ENCODE results near the gene MEGF11.

MEGF11 gene

DNA sequence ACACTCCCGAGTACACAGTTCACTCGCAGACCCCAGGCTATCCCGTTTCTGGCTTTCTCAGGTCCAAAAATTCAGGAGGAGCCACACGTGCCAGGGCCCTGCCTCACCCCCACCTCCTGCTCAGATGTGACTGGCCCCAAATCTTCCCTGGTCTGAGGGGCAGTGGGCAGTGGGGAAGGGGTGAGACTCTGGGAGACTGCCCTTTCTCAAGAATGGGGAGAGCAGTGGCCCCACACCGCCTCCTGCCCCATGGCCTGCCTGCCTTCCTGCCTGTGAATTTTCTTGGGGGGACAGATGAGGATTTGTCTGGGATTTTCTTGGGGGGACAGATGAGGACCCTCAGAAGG is 174.6 kb downstream of the MEGF11 start:
- DNase-seq = no peak

DNA sequence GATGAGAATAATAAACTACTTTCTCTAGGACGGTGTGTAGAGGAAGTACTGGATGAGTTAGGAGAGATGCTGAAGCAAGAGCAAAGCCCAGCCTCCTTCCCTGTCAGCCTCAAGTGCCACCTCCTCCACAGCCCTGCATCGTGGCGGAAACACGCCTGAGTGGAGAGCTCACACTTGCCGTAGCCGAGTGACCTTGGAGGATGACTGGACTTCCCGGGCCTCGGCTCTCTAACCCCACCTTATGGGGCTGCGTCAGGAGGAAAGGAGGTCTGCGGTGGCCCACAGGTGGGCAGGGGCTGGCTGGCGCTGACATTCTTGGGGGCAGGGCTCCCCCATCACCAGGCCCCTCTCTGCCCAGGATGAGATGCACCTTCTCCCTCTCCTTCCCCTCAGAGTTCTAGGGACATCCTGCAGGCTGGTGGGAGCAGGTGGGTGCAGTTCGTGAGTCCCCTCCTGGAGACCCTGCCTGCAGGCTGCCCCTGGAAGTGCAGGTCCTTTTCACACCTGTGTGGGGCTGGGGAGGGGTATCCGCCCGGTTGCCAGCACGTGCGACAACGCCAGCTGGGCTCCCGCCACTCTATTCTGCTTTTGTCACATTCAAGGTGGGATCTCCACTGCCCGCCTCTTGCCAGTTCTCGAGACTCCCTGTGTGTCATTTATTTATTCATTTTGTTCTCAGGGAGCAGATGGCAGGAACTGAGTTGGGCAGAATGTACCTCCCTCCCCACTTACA is 175.2 kb downstream of the MEGF11 start:
- peak; percentile 70 for DNase-seq

DNA sequence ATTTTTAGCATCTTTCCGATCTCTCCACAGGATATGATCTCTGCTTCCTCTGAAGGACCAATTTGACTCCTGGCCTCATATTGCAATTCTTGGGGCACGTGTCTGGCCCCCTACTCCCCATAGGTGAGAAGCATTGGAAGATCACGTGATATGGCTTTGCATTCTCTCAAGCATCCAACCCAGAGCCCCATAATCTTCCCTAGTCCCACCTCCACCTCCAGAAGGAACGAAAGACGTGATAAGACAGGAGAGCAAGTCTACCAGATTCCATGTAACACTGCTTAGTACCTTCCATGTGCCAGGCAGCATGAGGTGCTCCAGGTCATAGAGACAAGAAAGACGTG is 176.3 kb downstream of the MEGF11 start:
- no peak for DNase-seq

DNA sequence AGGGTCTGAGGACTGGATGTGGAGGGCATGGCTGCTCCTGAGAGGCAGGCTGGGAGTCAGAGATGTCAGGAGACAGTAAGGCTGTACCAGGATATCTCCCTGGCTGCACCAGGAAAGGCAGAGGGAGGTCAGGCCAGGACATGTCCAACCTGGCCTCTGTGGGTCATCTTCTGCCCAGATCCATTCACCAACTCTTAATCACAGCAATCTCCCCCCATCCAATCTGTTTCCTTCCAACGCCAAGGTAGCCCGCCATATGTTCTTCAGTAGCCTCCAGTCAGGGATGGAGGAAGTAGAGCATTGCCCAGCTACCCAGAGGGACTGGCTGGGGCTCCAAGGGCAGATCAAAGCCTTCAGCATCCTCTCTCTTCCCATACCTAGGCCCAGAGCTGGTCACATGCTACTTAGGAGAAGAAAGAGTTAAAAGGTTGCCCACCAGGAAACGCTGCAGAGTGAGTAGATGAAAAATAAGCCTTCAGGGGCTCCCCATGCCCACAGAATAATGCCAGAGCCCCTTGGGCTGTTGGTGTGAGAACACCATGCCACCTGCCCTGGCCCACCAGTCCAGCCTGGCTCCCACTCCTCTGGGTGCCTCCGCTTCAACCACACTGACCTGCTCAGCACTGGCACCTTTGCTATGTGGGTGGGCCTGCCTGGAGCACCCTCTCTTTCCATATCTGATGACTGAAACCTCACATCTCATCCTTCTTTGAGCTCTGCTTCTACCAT is 176.8 kb downstream of the MEGF11 start:
- peak; percentile 50 for DNase-seq

DNA sequence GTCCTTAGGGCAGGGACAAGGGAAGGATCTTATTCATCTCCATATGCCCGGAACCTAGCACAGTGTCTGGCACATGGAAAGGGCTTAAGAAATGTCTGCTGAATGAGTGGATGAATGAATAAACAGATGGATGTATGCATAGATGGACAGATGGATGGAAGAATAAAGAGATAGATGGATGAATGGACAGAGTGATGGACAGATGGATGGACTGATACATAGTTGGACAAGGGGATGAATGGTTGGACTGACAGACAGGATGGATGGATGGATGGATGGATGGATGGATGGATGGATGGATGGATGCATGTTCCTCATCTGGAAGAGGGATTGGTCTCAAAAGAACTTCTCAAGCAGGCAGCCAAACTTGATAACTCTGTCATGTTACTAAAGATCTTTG is 177.6 kb downstream of the MEGF11 start:
- DNase-seq = no peak

DNA sequence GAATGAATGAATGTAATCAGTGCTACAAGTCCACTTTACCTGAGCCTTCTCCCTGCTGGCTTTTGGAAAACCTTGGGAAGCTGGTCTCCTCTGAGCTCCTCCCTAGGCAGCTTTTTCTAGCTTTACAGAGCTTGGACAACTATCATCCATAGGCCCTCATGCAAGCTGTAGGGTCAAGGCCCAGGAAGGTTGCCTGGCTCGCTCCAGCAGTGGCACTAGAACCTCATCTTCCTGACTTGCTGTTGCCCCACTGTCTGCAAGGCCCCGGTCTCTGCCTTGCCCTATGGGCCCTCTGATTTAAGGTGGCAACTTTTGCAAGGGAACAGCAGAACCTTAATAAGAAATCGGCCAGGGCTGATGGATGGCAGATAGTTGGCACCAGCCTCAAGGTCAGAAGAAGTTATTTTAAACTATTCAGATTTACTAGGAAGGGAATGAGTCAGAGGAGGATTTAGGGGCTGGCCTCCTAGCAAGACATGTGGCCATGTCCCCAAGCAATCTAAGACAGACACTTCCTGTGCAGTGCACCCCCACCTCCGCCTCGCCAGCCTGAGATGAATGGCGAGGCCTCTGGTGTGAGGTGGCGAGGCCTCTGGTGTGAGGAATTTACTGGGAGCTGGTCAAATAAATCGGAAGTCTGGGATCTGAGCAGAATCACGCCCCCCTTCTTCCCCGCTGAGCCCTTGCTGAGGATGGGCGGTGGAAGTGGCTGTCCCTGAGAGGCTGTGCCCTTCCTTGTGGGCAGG is 180.8 kb downstream of the MEGF11 start:
- no peak for DNase-seq

DNA sequence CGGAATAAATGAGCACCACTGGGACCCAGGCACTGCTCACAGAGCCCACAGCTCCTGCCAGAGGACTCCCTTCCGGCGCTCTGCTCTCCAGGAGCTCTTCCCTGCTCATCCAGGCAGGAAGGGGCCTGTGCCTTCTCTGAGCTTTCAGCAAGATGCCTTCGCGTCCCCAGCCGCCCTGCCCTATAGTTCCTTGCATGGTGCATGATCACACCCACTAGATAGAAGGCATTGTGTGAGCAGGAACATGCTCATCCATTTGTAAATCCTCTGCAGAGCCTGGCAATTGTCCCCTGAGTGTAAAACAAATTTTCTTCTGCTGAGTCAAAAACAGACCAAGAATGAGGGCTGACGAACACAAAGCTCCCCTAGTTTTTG is 181.6 kb downstream of the MEGF11 start:
- no peak for DNase-seq

DNA sequence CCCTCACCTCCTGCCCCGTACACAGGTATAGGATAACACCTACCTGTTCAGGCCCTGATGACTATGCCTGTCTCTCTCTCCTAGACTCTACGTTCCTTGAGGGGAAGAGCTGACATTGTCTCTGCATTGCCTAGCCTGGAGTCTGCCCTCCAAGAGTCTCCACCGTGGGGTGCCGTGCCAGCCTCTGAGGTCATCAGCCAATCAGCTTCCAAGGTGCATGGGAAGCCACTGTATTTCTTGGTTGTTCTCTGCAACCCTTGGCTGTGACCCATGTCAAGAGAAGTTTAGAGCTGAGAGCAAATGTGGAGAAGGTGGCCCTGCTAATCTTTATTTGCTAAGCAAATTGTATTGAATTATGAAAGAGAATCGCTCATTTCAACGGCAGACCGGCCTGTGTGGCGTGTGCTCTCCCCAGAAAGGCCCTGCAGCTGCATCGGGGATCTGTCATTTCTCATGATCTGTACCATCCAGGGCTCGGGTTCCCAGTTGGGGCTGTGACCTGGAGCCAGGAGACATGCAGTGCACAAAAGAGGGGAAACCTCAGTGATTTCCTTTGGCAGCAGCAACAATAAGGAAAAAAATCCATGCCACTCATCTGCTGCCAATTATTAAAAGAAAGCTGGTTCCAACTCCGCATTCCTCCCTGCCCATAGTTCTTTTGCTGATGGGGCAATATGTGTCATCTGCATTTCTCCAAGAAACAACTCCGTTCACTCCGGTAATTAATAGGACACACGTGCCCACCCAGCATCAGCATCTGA is 182.2 kb downstream of the MEGF11 start:
- DNase-seq = no peak

DNA sequence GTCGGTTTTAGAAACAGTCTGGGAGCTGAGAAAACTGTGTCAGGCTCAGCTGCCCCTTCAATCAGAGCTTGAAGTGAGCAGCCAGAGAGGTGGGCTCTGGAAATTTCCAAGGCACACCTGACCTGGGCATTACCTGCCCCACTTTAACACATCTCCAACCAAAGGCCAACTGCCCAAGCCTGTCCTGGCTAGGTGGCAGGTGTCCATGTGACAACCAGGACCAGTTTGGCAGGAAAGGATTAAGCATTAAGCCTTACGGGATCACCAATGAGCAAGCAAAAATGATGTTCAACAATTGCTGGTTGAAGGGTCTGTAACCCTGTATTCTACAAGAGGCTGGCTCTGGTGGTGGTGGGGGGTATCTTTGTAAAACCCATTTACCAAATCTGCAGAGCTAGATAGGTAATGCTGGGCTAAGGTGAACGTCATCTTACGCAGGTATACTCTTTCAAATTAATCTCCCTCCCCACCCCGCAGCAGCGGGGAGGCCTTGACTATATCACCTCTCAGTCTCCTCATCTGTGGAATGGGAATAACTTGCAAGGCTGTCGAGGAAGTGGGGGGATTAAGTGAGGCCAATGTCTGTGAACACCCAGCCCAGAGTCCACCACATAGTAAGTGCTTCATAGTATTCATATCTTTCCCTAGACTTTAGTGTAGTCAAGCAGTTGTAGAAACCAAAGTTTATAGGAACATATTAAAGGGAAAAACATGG is 183.2 kb downstream of the MEGF11 start:
- DNase-seq = no peak

DNA sequence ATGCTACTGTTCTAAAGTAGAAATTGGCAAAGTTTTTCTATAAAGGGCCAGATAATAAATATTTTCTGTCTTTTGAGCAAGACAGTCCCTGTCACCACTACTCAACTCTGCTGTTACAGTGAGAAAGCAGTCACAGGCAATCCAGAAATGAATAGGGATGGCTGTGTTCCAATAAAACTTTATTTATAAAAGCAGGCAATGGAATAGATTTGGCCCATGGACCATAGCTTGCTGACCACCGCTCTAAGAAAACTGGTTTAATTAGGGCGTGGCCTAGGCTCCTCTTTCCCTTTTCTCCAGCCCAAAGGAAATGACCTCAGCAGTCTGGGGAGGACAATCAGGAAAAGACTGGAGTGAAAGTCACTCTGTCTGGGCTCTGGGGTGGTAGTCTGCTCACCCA is 183.8 kb downstream of the MEGF11 start:
- DNase-seq = no peak

DNA sequence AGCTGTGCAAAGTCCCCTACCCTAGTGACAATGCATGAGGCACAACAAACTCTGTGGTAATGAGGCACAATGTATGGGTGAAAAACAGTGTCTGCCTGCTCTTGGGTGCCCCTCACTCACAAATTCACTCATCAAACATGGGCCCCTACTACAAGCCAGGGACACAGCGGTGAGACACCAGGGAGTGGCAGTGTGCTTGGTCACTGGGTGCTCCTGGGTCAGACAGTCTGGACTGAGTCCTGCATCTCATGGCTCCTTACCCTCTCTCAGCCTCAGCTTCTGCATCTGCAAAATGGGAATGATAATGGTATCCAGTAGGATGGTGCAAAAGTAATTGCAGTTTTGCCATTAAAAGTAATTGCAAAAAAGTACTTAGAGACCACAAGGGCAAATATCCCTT is 184.7 kb downstream of the MEGF11 start:
- DNase-seq = no peak

DNA sequence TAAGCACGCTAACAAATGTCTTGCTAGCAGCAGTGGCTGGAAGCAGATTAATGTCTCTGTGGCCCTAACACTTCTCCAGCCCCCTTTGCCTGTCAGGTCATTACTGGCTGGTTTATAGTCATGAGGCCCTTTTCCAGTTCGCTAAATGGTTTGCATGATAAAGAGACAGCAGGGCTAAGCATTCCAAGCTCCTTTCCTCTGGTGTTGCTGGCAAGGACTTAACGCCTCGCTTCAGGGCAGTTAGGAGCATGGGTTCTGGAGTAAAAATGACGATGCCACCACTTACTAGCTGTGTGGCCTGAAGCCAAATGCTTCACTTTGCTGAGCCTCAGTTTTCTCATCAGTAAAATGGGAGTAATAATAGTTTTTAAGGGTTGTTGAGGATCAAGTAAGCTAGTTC is 185.9 kb downstream of the MEGF11 start:
- no peak for DNase-seq

DNA sequence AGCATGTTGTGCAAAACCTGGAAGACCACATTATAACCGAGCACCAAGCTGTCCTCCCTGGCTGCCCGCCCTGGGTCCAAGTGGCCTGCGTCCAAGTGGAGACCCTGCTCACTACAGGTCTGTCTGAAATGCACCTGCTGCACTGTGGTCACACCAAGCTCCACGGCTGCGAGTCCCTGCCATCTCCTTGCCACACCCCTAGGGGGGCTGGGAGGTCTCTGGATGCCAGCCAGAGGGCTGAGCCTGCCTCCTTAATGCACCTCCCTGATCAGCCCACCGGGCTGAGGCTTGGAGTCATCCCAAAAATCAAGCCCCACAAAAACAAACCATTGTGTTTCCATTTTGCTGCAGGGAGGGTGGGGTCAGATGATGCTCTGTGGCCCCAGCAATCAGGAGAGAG is 187.1 kb downstream of the MEGF11 start:
- DNase-seq = no peak

DNA sequence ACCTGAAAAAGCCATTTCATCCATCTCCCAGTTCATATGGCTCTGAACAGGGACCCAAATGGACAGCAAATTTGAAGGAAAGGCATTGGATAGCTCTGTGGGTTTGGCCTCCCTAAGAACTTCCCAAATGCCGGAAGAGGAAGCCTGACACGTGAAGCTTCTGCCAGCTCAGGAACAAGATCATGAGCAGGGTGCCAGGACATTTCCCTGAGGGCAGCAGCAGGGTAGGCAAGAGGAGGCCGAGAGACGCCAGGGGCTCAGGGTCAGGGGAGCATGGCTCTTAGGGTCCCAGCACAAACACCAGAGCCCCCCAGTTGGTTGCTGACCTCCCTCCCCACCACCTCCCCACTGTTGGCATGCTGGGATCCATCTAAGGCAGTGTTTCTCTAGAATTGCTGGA is 187.5 kb downstream of the MEGF11 start:
- DNase-seq = no peak

DNA sequence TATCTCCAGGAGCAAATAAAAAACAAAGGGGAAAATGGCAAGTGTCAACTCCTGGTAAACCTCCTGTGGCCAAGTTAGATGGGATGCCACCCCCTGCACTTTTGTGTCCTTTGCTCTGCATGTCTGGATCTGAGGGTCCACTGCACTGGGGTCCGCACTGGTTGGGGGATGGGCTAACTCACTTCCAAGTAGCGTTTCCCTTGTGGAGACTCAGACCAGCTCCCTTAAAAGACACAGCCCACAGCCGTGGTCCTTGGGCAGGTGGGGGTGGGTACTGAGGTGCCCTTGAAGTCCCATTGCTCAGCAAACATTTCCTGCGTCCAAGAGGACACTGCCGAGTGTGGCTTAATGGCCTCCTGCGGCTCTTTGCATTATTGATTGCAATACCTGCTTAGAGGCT is 188.2 kb downstream of the MEGF11 start:
- DNase-seq = no peak

DNA sequence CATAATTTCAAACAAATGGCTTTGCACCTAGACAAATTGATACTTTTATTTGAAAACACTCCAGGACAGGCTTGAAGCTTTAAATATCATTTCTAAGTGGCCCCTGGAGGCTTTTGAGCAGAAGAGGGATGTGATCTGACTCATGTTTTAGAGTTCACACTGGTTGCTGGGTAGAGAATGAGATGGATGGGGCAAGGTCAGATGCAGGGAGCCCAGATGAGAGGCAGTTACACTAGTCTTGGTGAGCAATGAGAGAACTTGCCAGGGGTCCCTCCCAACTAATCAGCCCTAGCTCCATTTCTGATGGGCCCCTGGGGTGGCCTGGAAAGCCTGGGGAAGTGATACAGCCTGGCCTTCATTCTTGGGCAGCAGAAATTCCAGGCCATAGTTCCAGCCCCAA is 190.4 kb downstream of the MEGF11 start:
- DNase-seq = no peak

DNA sequence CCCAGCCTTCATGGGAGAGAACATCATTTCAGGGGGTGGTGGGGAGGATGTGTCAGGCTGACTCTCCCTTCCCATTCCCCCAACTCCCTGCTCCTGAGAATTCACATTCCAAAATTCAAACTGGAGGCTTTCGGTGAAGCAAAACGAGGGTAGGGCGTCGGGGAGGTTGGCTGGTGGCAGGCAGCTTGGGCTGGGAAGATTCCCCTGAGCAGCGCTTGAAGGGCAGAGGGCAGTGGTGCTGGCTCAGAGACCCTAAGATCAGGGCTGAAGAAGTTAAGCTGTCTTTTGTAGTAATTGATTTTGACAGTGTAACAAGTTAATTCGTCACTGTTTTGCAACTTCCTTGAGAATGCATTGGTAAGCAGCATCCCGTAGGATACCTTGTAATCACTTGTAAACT is 196.5 kb downstream of the MEGF11 start:
- DNase-seq = no peak

DNA sequence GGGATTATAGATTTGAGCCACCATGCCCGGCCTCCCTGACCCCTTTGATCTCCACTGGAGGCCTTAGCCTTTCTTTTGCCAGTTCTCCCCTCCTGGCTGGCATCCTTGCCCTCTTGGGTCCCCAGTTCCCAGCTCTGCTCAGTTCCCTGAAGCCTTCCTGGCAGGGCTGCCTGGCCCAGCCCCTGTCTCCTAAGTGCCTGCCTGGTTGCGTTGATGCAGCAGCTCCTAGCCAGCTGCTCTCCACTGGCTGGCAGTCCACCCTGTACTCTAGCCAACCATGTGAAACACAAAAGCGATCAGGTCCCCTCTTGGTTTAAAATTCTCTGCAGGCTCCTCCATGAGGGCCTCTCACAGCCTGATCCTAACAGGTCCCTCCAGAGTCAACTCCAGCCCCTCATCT is 199.6 kb downstream of the MEGF11 start:
- no peak for DNase-seq

DNA sequence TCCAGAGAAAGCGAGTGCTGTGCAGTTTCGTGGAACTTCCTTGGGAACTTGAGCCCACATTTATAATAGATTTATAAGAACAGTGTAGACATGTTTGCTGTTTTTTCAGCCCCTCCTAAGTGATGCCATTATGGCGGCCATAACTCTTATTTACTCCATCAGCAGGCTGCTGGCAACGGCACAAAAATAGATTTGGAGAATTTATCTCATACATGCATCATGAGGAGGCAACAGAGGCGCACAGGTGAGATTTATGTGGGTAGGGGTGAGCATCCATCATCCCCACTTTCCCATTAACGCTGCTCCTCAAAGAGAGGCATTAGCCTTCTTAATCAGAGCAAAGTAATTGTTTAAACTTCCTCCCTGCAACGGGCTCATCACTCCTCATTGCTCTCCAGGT is 201.7 kb downstream of the MEGF11 start:
- DNase-seq = no peak

DNA sequence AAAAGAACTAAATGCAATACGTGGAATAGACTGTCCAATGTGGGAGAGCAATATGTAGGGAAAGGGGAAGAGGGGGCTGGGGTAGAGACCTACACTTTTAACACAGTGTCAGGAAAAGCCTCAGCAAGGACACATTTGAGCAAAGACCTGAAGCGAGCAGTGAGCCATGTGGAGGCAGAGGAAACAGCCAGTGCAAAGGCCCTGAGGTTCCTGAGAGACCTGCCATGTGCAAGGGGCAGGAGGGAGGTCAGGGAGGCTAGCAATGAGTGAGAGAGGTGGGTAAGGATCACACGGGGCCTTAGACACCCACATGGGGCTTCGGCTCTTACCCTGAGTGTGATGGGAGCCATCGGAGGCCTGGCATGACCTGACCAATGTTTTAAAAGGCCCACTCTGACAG is 203.3 kb downstream of the MEGF11 start:
- DNase-seq = no peak

DNA sequence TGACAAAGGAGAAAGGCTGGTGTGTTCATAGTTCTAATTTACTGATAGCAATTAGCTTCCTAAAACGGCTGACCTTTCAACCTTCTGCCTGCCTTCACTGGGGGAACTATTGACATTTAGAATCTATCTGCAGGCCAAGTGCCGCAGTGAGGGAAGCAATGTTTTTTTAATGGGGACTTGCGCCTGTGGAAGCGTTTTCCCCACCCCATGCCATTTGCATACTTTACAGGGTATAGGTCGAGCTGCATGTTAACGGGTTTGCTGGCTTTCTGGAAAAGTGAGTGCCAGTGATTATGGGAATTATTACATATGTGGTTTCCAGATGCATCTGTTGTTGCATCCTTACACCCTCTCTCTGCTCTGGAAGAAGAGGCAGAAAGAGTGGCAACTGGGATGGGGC is 204.2 kb downstream of the MEGF11 start:
- no peak for DNase-seq

DNA sequence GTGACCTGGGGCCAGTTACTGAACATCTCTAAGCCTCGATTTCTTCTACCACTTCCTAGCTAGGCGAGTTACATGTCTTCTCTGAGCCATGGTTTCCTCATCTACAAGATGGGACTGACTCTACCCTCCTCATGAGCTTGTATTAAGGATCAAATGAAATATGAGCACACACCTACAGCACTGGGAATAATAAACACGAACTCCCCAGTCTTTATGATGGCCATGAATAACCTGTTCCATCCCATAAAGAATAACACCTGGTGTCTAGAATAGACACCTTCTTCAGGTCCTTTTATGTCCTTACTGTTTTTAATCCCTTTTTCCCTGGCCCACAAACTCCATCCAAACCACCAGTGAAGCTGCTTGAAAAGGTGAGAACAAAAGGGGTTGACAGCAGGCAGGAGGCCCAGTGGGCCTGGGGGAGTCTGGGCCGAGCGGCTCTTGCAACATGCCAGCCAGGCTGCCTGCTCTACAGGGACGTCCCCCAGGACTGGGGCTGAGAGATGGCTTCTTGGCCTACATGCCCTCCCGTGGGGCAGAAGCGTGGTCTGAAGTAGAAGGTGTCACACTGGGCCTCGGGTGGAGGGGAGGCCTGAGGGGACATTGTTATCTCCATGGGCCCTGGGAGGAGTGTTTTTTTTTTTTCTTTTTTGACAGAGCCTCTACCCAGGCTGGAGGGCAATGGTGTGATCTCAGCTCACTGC is 206.1 kb downstream of the MEGF11 start:
- DNase-seq = no peak
